Posterior cingulate gyrus (tissue), 11 donors: ENCODE results near the gene SLC9A1.
A peak's percentile ranks its signal among the peaks of the same experiment; 100 is the strongest.

Experiments
- DNase-seq, 10 donors: peaks; one replicate each; pipeline versions ENCODE4 v3.0.0 to v3.0.0-alpha.2; 2020 to 2021; ENCODE audit warnings: mixed read lengths in 3 of 10
- intact Hi-C: fragments of 100-400 bp; cut with DNase I; formaldehyde crosslinking; loops from one replicate; pipeline ENCODE4 v1.15.1; 2023

SLC9A1 gene

DNA sequence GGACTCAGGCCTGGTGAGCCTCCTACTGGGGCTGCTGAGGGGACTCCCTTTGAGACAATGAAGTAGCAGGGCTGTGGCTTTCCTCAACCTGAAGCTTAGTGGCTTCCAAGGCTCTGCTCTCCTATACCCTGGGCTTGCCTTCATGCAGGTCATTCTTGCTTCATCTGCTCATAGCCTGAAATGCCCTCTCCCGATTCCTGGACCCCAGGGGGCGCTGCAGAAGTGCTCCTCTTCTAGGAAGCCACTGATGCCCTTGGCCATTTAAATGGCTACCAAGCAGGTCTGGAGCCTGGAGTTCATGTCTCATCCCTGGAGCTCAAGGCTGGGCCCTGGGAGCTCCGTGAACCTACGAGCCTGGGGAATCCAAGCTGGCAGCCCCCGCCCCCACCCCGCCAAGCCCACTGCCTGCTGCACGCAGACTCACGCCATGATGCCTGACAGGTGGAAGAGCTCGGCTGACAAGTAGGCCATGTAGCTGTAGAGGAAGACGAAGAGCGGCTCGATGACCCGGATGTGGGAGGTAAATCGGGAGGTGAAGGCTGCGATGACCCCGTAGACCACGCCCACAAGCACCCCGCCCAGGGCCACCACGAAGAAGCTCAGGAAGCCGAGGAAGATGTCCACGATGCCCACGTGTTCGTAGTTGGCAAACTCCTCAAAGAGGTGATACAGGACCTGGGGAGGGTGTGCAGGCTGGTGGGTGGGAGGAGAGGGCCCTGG, 45.7 kb downstream of the SLC9A1 start:
- peak in 2 of 10 donors; percentile 36 to 68 for DNase-seq
- intact Hi-C loops = no loop called here

GRCh38 chr1:27108588-27108987, 46.3 kb downstream of the SLC9A1 start:
- intact Hi-C loops = no loop called here
- no peak for DNase-seq

GRCh38 chr1:27106561-27107323, 48.2 kb downstream of the SLC9A1 start:
- DNase-seq = peak in 3 of 10 donors; percentile 33 to 89 (median 62)
- intact Hi-C loops = no loop called here

GRCh38 chr1:27105018-27105417, 49.9 kb downstream of the SLC9A1 start:
- intact Hi-C loops = no loop called here
- DNase-seq = no peak

- peak in 2 of 10 donors; percentile 76 to 85 for DNase-seq
- intact Hi-C loops = no loop called here
Measured at GRCh38 chr1:27103498-27103897, 51.4 kb downstream of the SLC9A1 start.

DNA sequence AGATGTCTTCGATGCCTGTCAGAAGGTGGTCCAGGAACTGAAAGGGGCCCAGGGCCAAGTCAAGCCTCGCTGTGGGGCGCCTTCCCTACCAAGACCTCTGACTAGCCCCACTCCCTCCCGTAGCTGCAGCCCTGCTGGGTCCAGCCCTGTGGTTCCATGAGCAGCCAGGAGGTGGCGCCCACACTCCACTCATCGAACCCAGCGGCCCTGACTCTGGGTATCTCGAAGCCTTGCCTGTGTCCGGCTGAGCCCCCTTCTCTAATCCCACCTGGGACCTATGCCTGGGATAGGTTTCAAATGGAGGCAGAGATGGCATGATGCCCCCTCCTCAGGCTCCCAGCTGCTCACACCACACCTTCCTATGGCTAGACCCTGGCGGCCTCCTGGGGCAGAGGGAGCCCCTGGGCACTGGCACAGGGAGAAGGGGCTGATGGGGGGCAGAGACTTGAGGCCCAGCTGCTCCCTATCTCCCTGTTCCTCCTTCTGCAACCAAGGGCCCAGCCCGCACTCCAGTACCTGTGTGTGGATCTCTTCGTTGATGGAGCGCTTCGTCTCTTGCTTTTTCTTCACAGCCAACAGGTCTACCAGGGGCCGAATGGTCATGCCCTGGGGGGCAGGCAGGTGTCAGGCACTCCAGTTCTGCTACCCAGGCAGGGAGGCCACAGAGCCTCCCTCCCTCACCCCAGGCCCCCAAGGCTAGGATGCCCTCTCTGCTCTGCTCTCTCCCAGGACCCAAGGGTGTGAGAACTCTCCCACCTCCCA, 52.0 kb downstream of the SLC9A1 start:
- DNase-seq = peak; percentile 73 to 98 (median 90)
- intact Hi-C loops = loop anchor here (1.0 kb wide), 1 partner anchor 181 kb away; no protein-coding TSS in a partner anchor

DNA sequence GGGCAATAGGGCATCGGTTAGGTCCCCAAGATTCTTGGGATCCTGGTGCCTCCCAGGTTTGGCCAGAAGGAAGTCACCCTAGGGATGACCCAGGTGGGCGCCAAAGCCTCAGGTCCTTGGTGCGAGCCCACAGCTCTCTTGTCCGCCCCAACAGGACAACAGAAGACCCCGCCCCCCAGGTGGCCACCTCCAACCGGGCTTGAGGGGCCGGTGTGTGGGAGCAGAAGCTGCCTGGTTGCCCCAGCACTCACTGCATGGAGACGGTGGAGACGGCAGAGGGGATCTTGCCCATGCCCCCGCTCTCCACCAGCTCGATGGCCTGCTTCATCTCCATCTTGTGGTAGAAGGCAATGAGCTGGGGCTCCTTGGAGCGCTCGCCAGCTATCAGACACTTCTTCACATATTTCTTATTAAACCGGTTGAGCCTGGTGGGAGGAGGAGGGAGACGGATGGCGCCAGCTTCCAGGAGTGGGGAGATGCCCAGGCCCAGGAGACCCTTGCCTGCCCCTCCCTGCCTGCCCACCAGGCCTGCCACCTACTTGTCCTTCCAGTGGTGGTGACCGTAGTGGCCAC, 52.7 kb downstream of the SLC9A1 start:
- intact Hi-C loops = loop anchor here (1.0 kb wide), 1 partner anchor 182 kb away; no protein-coding TSS in a partner anchor
- peak in 2 of 10 donors; percentile 71 to 81 for DNase-seq

- peak in 1 of 10 donors; percentile 72 for DNase-seq
- intact Hi-C loops = loop anchor here (1.0 kb wide), 1 partner anchor 183 kb away; no protein-coding TSS in a partner anchor
Measured at GRCh38 chr1:27101696-27102095, 53.2 kb downstream of the SLC9A1 start.

- intact Hi-C loops = no loop called here
- DNase-seq = peak in 1 of 10 donors; percentile 78
Measured at GRCh38 chr1:27101054-27101491, 53.9 kb downstream of the SLC9A1 start.

GRCh38 chr1:27100335-27101053, 54.4 kb downstream of the SLC9A1 start:
- DNase-seq = peak in 2 of 10 donors; percentile 75 to 79
- intact Hi-C loops = no loop called here

GRCh38 chr1:27099587-27100334, 55.2 kb downstream of the SLC9A1 start:
- DNase-seq = peak in 2 of 10 donors; percentile 73 to 84
- intact Hi-C loops = no loop called here

DNA sequence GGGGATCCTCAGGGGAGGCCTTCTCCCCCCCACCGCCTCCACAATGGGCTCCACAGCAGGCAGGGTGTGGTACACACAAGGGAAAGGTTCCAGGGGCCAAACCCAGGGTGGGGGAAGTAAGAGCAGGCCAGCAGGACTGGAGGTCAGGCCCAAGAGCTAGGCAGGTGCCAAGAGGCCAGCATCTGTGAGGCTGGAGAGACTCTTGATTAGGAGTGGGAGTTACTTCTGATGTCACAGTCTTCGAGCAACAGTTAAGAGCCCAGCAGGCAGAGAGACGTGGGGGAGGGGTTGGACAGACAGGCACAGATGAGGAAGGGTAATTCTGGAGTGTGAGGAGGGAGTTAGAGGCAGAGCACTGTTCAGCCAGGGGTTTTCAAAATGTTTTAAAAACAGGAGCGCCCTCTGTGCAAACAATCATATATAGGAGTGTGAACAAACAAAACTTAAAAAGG, 55.8 kb downstream of the SLC9A1 start:
- DNase-seq = peak in 1 of 10 donors; percentile 81
- intact Hi-C loops = no loop called here

DNA sequence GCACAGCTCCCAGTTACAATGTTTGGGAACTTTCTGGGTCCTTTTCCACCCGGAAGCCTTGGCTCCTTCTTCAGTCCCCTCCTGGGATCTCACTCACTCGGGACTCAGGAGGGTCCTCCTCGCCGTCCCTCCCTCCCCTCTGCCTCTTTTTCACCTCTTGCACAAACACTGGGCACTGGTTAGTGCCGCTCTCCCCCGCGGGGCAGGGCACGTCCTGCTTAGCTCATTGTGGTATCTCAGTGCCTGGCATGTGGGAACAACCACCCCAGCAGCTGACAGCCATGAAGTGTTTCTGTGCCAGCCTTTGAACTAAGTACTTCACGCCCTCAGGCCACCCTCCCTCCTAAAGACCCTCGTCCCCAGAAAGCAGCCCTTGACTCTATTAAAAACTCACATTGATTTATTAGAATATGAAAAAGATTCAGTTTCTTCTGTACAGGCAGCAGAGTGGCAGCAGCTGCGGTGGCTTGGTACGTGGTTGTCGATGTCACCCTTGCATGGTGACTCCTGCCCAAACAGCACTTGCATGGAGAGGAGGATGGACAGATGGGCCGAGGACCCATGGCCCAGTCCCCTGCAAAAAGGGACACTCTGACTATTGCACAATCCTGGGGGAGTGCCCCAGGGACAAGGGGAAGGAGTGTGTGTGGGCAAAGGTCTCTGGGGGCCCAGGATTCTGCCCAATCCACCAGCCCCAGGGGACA, 56.3 kb downstream of the SLC9A1 start:
- intact Hi-C loops = no loop called here
- DNase-seq = no peak

DNA sequence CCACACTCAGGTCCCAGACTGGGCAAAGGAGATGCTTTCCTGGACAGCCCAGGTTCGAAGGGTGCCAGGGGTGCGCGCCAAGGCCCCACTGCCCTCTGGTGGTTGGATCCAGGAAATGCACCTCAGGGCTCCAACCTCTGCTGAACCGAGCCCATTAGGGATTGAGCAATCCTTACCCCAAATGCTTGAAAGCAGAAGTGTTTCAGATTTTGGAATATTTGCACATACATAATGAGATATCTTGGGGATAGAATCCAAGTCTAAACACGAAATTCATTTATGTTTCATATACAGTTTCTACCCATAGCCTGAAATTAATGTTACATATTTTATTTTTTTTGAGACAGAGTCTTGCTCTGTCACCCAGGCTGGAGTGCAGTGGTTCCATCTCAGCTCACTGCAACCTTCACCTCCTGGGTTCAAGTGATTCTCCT, 57.4 kb downstream of the SLC9A1 start:
- intact Hi-C loops = loop anchor here (1.0 kb wide), 1 partner anchor 53 kb away; no protein-coding TSS in a partner anchor
- DNase-seq = peak in 9 of 10 donors; percentile 55 to 96 (median 76)

- intact Hi-C loops = no loop called here
- DNase-seq = no peak
Measured at GRCh38 chr1:27095576-27095975, 59.3 kb downstream of the SLC9A1 start.

- DNase-seq = peak in 1 of 10 donors; percentile 22
- intact Hi-C loops = no loop called here
Measured at GRCh38 chr1:27092888-27093287, 62.0 kb downstream of the SLC9A1 start.

DNA sequence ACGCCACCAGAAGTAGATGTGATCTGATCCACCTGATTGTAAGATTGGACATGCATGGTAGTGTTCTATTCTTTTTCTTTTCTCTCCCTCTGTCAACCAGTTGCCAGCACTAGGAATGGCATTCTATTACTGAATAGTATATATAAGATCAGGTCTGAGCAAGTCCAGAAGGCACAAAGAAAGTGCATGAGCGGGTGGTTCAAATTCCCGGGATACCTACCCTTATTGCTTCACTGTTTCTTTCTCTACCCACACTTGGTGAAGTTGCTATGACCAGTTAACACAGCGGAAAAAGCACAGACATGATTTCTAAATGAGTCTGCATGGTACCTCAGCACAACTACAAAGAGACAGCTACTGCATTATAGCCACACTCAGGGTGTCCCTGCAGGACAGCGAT, 64.0 kb downstream of the SLC9A1 start:
- no peak for DNase-seq
- intact Hi-C loops = no loop called here
